Measurements from ENCODE around the gene LASP1NB.

LASP1NB gene

GRCh38 chr17:38885728-38886642 lies 39.4 kb upstream of the LASP1NB start (continued):
- TF ChIP-seq ZNF687 (CRISPR knock-in tag; IDR thresholded peaks at IDR 0.05) (peak; percentile 11; the same call in 1 of the 2 replicates), POLR2A (IDR thresholded peaks at IDR 0.05; ENCODE audit: insufficient read depth in 1 of 2, low read depth in 2 of 2, low read length in 2 of 2) (0 out of 4 replicates have a peak, but pooled peaks of 1 of the 2 experiments have one; percentile 9), ZFP36L1 (CRISPR knock-in tag; IDR thresholded peaks at IDR 0.05) (no peak), ELF1 (CRISPR knock-in tag; IDR thresholded peaks at IDR 0.05) (no peak), KLF13 (CRISPR knock-in tag; IDR thresholded peaks at IDR 0.05) (no peak), HNF1B (CRISPR knock-in tag; IDR thresholded peaks at IDR 0.05) (no peak)
- TF ChIP-seq, protein P1, sequence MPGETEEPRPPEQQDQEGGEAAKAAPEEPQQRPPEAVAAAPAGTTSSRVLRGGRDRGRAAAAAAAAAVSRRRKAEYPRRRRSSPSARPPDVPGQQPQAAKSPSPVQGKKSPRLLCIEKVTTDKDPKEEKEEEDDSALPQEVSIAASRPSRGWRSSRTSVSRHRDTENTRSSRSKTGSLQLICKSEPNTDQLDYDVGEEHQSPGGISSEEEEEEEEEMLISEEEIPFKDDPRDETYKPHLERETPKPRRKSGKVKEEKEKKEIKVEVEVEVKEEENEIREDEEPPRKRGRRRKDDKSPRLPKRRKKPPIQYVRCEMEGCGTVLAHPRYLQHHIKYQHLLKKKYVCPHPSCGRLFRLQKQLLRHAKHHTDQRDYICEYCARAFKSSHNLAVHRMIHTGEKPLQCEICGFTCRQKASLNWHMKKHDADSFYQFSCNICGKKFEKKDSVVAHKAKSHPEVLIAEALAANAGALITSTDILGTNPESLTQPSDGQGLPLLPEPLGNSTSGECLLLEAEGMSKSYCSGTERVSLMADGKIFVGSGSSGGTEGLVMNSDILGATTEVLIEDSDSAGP (CRISPR knock-in tag; IDR thresholded peaks at IDR 0.05; ENCODE audit: borderline replicate concordance), result 0 out of 2 replicates have a peak, but pooled peaks have one; percentile 3
- TF ChIP-seq, protein P2, sequence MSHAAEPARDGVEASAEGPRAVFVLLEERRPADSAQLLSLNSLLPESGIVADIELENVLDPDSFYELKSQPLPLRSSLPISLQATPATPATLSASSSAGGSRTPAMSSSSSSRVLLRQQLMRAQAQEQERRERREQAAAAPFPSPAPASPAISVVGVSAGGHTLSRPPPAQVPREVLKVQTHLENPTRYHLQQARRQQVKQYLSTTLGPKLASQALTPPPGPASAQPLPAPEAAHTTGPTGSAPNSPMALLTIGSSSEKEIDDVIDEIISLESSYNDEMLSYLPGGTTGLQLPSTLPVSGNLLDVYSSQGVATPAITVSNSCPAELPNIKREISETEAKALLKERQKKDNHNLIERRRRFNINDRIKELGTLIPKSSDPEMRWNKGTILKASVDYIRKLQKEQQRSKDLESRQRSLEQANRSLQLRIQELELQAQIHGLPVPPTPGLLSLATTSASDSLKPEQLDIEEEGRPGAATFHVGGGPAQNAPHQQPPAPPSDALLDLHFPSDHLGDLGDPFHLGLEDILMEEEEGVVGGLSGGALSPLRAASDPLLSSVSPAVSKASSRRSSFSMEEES (CRISPR knock-in tag; IDR thresholded peaks at IDR 0.05), result no peak
- TF ChIP-seq, protein P3, sequence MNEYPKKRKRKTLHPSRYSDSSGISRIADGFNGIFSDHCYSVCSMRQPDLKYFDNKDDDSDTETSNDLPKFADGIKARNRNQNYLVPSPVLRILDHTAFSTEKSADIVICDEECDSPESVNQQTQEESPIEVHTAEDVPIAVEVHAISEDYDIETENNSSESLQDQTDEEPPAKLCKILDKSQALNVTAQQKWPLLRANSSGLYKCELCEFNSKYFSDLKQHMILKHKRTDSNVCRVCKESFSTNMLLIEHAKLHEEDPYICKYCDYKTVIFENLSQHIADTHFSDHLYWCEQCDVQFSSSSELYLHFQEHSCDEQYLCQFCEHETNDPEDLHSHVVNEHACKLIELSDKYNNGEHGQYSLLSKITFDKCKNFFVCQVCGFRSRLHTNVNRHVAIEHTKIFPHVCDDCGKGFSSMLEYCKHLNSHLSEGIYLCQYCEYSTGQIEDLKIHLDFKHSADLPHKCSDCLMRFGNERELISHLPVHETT (CRISPR knock-in tag; conservative IDR thresholded peaks at IDR 0.05), result no peak
- TF ChIP-seq, protein P4, sequence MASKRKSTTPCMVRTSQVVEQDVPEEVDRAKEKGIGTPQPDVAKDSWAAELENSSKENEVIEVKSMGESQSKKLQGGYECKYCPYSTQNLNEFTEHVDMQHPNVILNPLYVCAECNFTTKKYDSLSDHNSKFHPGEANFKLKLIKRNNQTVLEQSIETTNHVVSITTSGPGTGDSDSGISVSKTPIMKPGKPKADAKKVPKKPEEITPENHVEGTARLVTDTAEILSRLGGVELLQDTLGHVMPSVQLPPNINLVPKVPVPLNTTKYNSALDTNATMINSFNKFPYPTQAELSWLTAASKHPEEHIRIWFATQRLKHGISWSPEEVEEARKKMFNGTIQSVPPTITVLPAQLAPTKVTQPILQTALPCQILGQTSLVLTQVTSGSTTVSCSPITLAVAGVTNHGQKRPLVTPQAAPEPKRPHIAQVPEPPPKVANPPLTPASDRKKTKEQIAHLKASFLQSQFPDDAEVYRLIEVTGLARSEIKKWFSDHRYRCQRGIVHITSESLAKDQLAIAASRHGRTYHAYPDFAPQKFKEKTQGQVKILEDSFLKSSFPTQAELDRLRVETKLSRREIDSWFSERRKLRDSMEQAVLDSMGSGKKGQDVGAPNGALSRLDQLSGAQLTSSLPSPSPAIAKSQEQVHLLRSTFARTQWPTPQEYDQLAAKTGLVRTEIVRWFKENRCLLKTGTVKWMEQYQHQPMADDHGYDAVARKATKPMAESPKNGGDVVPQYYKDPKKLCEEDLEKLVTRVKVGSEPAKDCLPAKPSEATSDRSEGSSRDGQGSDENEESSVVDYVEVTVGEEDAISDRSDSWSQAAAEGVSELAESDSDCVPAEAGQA (IDR thresholded peaks at IDR 0.05; ENCODE audit: low read depth), result no peak
- TF ChIP-seq, protein P4 (CRISPR knock-in tag; IDR thresholded peaks at IDR 0.05; ENCODE audit: borderline replicate concordance), result no peak

Measured in HepG2 (cell line).